OCI-LY3 (cell line): ENCODE results near the gene ATG101.

Experiments
- H2AFZ ChIP-seq: fragments of 200-600, 300-600 bp; shearing (Covaris generic); 2 replicates; pipeline ENCODE4 v1.6.0; 2014; ENCODE audit warnings: antibody characterized with exemption, low read depth, low read length
- H3K27ac ChIP-seq: fragments of 200-600, 300-600 bp; sonication (generic); 2 replicates; pipeline ENCODE4 v1.5.1; 2014; ENCODE audit warnings: mild to moderate bottlenecking, low read length, moderate library complexity, mixed read lengths
- H3K27me3 ChIP-seq: fragments of 200-600, 300-600 bp; sonication (generic); 2 replicates; pipeline ENCODE4 v1.6.1; 2014; ENCODE audit warnings: low read depth, low read length, mixed read lengths
- H3K36me3 ChIP-seq: fragments of 200-600, 300-600 bp; sonication (generic); replicated peaks from 2 replicates; pipeline ENCODE3; 2014; ENCODE audit warnings: low read depth, low read length, mixed read lengths
- H3K4me1 ChIP-seq: fragments of 300-600, 200-600 bp; sonication (generic); 2 replicates; pipeline ENCODE4 v1.6.1; 2014; ENCODE audit warnings: low read length, mixed read lengths
- H3K4me2 ChIP-seq: fragments of 200-600, 300-600 bp; sonication (generic); 2 replicates; pipeline ENCODE4 v1.6.1; 2014; ENCODE audit warnings: low read length, mixed read lengths
- H3K4me3 ChIP-seq: fragments of 300-600, 200-600 bp; sonication (generic); 2 replicates; pipeline ENCODE4 v1.5.1; 2014; ENCODE audit warnings: antibody characterized with exemption, mild to moderate bottlenecking, low read length, moderate library complexity
- H3K79me2 ChIP-seq: fragments of 300-600, 200-600 bp; shearing (Covaris generic); 2 replicates; pipeline ENCODE4 v1.6.1; 2014; ENCODE audit warnings: mild to moderate bottlenecking, low read length, mixed read lengths
- H3K9ac ChIP-seq: fragments of 300-600, 200-600 bp; shearing (Covaris generic); 2 replicates; pipeline ENCODE4 v1.6.0; 2014; ENCODE audit warnings: mild to moderate bottlenecking, low read length, moderate library complexity
- H3K9me3 ChIP-seq: fragments of 200-600, 300-600 bp; shearing (Covaris generic); 2 replicates; pipeline ENCODE4 v1.6.1; 2014; ENCODE audit warnings: low read length, mixed read lengths; ENCODE audit not compliant: insufficient read depth
- H4K20me1 ChIP-seq: fragments of 200-600, 300-600 bp; sonication (generic); 2 replicates; pipeline ENCODE4 v1.6.1; 2016; ENCODE audit warnings: low read length, mixed read lengths; ENCODE audit not compliant: insufficient read depth
- CTCF ChIP-seq: fragments of 200-600, 300-600 bp; sonication (generic); IDR thresholded peaks from 2 replicates; pipeline ENCODE4 v1.5.1; 2014; ENCODE audit warnings: antibody characterized with exemption, low read length, low read depth
- EZH2phosphoT487 ChIP-seq: fragments of 200-600 bp; shearing (Covaris generic); IDR thresholded peaks from 2 replicates; pipeline ENCODE4 v1.6.1; 2018; ENCODE audit warnings: antibody characterized with exemption, mixed run types, low read depth

The ATG101 gene

DNA sequence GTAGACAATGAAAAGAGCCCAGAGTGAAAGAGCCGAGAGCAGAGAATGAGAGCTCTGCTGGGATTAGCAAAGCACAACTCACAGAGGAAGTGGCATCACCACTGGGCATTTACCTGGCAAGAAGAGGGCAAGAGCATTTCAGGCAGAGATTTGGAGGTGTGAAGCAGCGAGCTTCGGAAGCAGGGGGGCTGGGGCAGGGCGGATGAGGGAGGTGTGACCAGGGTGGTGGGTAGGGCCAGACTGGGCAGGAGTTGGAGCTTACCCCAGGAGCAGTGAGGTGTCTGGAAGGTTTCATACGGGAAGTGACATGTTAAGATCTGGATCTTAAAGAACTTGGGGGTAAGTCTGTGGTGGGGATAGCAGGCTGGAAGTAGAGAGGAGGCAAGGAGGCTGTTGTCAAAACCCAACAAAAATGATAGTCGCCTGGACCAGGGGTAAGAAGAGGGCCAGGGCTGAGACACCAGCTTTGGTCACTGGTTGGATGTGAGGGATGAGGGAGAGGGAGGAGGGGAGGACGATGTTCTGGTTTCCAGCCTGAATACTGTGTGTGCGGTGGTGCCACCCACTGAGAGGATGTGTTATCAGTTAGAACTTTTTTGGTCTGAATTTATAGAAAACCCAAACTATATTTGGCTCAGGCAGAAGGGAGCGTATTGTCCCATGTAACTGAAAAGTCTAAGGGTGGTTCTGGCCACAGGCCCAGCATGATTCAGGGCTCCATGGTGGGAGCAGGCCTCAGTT lies 14.9 kb downstream of the ATG101 start:
- H3K36me3 ChIP-seq: peaks cover 6% of the 10 kb centered on the region
- H2AFZ ChIP-seq: no peak overlapping the region
- H3K27ac ChIP-seq: no peak overlapping the region
- TF ChIP-seq CTCF: no peak
- TF ChIP-seq EZH2phosphoT487: no peak
- no peak overlapping the region for H3K4me3 ChIP-seq
- H3K79me2 ChIP-seq: no peaks in the 10 kb centered on the region
- peaks cover 3% of the 10 kb centered on the region; the same call in 1 of the 2 replicates for H3K27me3 ChIP-seq
- H3K4me1 ChIP-seq: peaks cover 45% of the 10 kb centered on the region
- no peak overlapping the region for H3K4me2 ChIP-seq
- H4K20me1 ChIP-seq: no peaks in the 10 kb centered on the region
- H3K9ac ChIP-seq: no peak overlapping the region
- H3K9me3 ChIP-seq: no peaks in the 10 kb centered on the region

- H3K9ac ChIP-seq: no peak overlapping the region
- no peak overlapping the region for H3K4me3 ChIP-seq
- TF ChIP-seq CTCF (no peak), EZH2phosphoT487 (no peak)
- peaks cover 8% of the 10 kb centered on the region for H3K27me3 ChIP-seq
- H3K79me2 ChIP-seq: no peaks in the 10 kb centered on the region
- H3K4me1 ChIP-seq: peaks cover 38% of the 10 kb centered on the region
- no peak overlapping the region for H3K4me2 ChIP-seq
- H3K36me3 ChIP-seq: no peaks in the 10 kb centered on the region
- no peak overlapping the region for H3K27ac ChIP-seq
- H2AFZ ChIP-seq: no peak overlapping the region
- H4K20me1 ChIP-seq: no peaks in the 10 kb centered on the region
- no peaks in the 10 kb centered on the region for H3K9me3 ChIP-seq
Observed at GRCh38 chr12:52085682-52086180, 16.0 kb downstream of the ATG101 start.

DNA sequence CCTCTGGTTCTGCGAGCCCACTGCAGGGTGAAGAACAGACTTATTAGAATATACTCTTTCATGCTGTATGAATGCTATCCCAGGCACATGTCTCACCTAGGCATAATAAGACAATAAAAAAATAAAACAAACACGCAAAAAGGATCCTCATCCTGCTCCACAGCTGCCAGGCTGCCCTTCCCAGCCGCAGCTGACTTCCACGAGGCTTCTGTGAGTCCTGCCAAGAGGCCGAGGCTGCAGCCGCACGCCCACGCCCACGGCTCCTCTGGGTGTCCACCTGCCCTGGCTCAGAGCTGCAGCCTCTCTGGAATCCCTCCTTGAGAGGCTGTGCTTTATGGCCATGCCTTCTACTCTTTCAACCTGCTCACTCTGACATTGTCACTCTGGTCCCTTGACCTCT lies 16.6 kb downstream of the ATG101 start:
- Histone ChIP-seq H3K4me1 (peaks cover 32% of the 10 kb centered on the region), H3K9me3 (no peaks in the 10 kb centered on the region), H4K20me1 (no peaks in the 10 kb centered on the region), H3K79me2 (no peaks in the 10 kb centered on the region), H3K9ac (no peak overlapping the region), H3K27me3 (peaks cover 14% of the 10 kb centered on the region), H3K4me3 (no peak overlapping the region), H3K4me2 (no peak overlapping the region), H3K36me3 (no peaks in the 10 kb centered on the region), H2AFZ (no peak overlapping the region), H3K27ac (no peak overlapping the region)
- TF ChIP-seq EZH2phosphoT487: no peak
- no peak for TF ChIP-seq CTCF

GRCh38 chr12:52086944-52087835 lies 17.4 kb downstream of the ATG101 start:
- no peak for TF ChIP-seq CTCF
- TF ChIP-seq EZH2phosphoT487: no peak
- no peak overlapping the region for H3K9ac ChIP-seq

More at GRCh38 chr12:52086944-52087835, 17.4 kb downstream of the ATG101 start:
- no peaks in the 10 kb centered on the region for H3K79me2 ChIP-seq
- H3K27ac ChIP-seq: no peak overlapping the region
- H4K20me1 ChIP-seq: no peaks in the 10 kb centered on the region
- no peak overlapping the region for H3K4me2 ChIP-seq
- no peaks in the 10 kb centered on the region for H3K36me3 ChIP-seq
- no peaks in the 10 kb centered on the region for H3K9me3 ChIP-seq
- H3K4me1 ChIP-seq: peaks cover 24% of the 10 kb centered on the region
- H3K27me3 ChIP-seq: peaks cover 18% of the 10 kb centered on the region
- H2AFZ ChIP-seq: no peak overlapping the region
- H3K4me3 ChIP-seq: no peak overlapping the region
